HFF-Myc (cell line): ENCODE measurements around the gene SLC24A5.

Experiments used
- DNase-seq: peaks from one replicate; pipeline ENCODE4 v3.0.0-alpha.2; 2011; ENCODE audit warnings: low read depth; ENCODE audit errors: extremely low read depth
- H3K4me3 ChIP-seq: replicated peaks from 2 replicates; pipeline ENCODE4 v1.5.1; 2011; ENCODE audit warnings: low read depth, mild to moderate bottlenecking, control low read depth, low read length
- TF ChIP-seq, protein P1 (sequence below): IDR thresholded peaks from 2 replicates; pipeline ENCODE4 v1.5.1; 2012; ENCODE audit warnings: mild to moderate bottlenecking, low read depth, low read length, control low read depth; ENCODE audit errors: missing control alignments

SLC24A5 gene

DNA sequence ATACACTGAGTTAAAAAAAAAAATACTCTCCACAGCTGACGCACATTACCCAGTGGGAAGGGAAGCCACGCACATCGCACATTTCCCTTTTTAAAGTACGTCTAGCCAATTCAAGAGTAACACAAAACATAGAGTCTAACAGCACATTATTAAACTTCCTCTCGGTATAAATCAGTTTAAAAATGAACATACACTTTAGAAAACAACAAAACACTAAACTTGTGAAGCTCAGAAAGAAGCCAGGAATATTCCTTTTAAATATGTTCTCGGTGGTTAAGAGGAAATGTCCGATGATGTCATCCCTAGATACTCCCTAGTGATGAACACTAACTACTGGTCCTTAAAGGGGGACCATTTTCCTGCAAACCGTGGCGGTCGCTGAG is 56.6 kb downstream of the SLC24A5 start:
- DNase-seq: peak; percentile 16
- TF ChIP-seq, protein P1, sequence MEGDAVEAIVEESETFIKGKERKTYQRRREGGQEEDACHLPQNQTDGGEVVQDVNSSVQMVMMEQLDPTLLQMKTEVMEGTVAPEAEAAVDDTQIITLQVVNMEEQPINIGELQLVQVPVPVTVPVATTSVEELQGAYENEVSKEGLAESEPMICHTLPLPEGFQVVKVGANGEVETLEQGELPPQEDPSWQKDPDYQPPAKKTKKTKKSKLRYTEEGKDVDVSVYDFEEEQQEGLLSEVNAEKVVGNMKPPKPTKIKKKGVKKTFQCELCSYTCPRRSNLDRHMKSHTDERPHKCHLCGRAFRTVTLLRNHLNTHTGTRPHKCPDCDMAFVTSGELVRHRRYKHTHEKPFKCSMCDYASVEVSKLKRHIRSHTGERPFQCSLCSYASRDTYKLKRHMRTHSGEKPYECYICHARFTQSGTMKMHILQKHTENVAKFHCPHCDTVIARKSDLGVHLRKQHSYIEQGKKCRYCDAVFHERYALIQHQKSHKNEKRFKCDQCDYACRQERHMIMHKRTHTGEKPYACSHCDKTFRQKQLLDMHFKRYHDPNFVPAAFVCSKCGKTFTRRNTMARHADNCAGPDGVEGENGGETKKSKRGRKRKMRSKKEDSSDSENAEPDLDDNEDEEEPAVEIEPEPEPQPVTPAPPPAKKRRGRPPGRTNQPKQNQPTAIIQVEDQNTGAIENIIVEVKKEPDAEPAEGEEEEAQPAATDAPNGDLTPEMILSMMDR: no peak
- peak overlapping the region; percentile 57 for H3K4me3 ChIP-seq

DNA sequence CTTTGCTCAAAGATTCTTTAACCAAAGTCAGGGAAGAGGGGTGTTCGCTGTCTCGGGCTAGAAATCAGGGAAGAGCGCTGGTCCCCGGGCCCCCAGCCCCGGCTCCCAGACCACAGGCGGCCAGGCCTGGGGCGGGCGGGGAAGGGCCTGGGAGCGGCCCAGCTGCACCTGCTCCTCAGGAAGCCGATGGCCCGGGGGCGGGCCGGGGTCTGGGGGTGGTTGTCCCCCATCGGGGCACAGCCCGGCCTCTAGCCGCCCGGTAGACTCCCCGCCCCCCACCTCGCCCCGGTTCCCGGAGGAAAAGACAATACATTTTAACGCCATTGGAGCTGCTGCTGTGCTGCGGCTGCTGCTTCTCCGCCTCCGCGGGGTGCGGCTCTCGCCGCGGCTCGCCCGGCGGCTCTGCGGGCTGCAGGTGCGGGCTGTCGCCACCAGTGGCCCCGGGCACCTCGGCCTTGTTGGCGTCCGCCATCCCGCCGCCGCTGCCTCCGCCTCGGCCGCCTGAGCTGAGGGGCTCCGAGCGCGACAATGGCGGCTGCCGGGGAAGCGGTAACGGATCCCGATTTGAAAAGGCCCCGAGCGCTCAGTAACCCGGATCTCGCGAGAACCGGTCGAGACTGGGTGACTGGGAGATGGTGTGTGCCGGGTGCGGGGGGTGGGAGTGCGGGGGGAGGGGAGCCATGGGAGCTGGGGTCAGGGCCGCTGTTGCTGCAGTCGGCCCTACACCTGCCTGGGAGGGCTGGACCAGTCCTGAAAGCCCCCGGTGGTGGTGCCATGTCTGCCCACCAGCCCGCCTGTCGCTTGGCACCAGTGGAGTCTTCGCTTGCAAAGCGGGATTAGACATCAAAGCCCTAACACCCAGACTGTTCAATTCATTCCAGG is 57.2 kb downstream of the SLC24A5 start, which contains the start of gene MYEF2:
TSS of gene MYEF2 (minus strand) at position 530 of the 882 bp plus-strand sequence. CDS start at position 472, 58 bp downstream.
- TF ChIP-seq, protein P1: no peak
- peak within 1 kb of the TSS; percentile 57 for H3K4me3 ChIP-seq
- DNase-seq: peak; percentile 19

DNA sequence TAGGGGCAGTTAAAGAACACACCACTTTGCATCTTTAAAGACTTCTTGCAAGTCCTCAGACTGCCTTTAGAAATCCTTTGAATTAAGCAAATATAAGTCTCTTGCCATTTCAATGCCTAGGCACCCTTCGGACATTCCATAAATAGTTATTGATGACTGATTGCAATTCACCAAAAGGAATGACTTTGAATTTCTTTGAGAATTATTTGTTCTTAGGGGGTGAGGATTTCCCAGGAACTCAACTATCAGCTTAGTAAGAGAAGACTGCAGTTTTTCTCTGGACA is 57.8 kb downstream of the SLC24A5 start:
- TF ChIP-seq, protein P1: no peak
- H3K4me3 ChIP-seq: peak overlapping the region; percentile 57

DNA sequence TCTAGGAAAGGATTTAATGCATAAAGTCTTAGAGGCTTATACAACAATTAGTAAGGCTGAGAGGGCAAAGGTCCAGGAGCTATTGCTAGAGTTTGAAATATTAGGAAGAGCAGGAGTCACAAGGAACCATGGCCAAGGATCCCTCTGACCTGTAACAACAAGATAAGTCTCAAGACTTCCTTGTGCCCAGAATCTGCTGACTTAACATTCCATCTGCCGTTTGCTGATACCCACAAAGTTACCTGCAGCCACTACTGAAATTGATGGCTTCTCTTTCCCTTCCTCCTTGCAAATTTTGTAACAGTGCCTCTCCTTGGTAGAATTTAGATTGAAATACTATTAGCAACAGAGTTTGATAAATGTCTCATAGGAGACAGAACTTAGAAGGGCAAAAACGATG is 62.0 kb downstream of the SLC24A5 start:
- TF ChIP-seq, protein P1: no peak
- no peak for DNase-seq
- H3K4me3 ChIP-seq: no peak overlapping the region

More for the DNA sequence above, 57.8 kb downstream of the SLC24A5 start:
- DNase-seq: no peak

DNA sequence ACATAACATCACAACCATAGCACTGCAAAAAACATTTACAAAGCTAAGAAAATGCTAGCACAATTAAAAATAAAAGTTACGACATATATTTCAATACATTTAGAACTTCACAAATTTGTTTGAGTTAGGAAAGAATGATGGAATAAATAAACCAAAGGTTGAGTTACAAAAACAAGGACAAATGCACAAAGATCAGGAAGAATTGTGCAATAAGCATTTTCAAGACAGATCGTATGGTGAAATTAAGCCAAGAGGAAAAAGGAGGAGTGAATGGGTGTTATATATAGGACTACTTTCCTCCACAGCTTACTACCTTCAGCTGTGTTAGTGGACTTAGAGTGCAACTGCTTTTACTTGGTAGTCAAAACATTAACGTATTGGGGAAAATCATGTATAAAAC is 64.7 kb downstream of the SLC24A5 start:
- H3K4me3 ChIP-seq: no peak overlapping the region
- DNase-seq: no peak
- TF ChIP-seq, protein P1: no peak

DNA sequence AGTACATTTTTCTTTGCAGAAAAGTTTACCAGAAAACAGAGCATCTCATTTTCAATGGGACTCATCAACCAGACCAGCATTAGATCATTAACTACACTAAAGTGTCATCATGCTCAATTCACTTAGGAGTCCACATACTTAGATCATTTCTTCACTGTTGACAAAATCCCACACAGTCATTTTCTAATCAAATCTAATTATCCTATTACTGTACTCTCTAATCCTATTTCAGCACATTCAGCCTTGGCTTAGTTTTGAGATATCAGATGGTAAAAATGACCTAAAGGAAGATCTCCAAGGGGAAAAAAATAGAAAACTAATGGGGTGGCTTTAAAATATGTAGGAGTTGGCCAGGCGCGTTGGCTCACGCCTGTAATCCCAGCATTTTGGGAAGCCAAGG is 65.5 kb downstream of the SLC24A5 start:
- H3K4me3 ChIP-seq: no peak overlapping the region
- TF ChIP-seq, protein P1: no peak
- no peak for DNase-seq
